Lung (tissue), 12 donors: ENCODE data around the gene SLC26A1. TPM values are rescaled to one million over a fixed set of nuclear protein-coding genes. Genes with fewer than 3 reads are reported as not detected.

ENCODE experiments used
- ATAC-seq: fragments of 200-7000 bp; cut with Tn5 transposase; one replicate; pipeline ENCODE4 v1.9.1; 2020; ENCODE audit warnings: moderate number of reproducible peaks; ENCODE audit not compliant: insufficient read depth, low FRiP score
- DNase-seq, 3 donors: peaks; one replicate each; pipeline ENCODE4 v3.0.0-alpha.2; 2013 to 2017
- H3K27ac ChIP-seq, 2 donors: one replicate each; pipeline ENCODE4 v1.5.1; 2013; ENCODE audit warnings: mild to moderate bottlenecking in 2 of 2, moderate library complexity in 2 of 2, control low read depth in 1 of 2, inconsistent platforms in 1 of 2, low read depth in 1 of 2, low read length in 1 of 2
- H3K27me3 ChIP-seq, 3 donors: one replicate each; pipeline ENCODE4 v1.5.1; 2013; ENCODE audit warnings: low read length in 2 of 3; ENCODE audit not compliant: control insufficient read depth in 3 of 3, insufficient read depth in 3 of 3
- H3K36me3 ChIP-seq, 4 donors: one replicate each; pipeline ENCODE4 v1.5.1; 2013; ENCODE audit warnings: low read length in 4 of 4, mild to moderate bottlenecking in 1 of 4, moderate library complexity in 1 of 4; ENCODE audit not compliant: control insufficient read depth in 4 of 4, insufficient read depth in 4 of 4
- H3K4me1 ChIP-seq, 5 donors: one replicate each; pipeline ENCODE4 v1.5.1; 2013; ENCODE audit warnings: low read length in 5 of 5, mild to moderate bottlenecking in 2 of 5, moderate library complexity in 1 of 5; ENCODE audit not compliant: control insufficient read depth in 5 of 5, insufficient read depth in 5 of 5
- H3K4me3 ChIP-seq: one replicate; pipeline ENCODE4 v1.5.1; 2013; ENCODE audit warnings: mild to moderate bottlenecking, control low read depth, moderate library complexity
- H3K9ac ChIP-seq, 2 donors: one replicate each; pipeline ENCODE4 v1.5.1; 2013; ENCODE audit warnings: low read length in 2 of 2, control low read depth in 1 of 2; ENCODE audit not compliant: insufficient read depth in 1 of 2
- H3K9me3 ChIP-seq, 4 donors: one replicate each; pipeline ENCODE4 v1.5.1; 2013; ENCODE audit warnings: low read length in 3 of 4, mild to moderate bottlenecking in 1 of 4, moderate library complexity in 1 of 4; ENCODE audit not compliant: control insufficient read depth in 4 of 4, insufficient read depth in 3 of 4
- WGBS, 2 donors: extraction: QIAGEN DNeasy Blood & Tissue Kit; methylation state at CpG; one replicate each; pipeline ENCODE4 v1.1.7; 2013; 5-methylcytosine and 5-hydroxymethylcytosine counted together
- polyA plus RNA-seq, 2 donors: library from polyadenylated mRNA; stranded (reverse); fragments of 200-250 nt; gene quantifications; one replicate each; pipeline ENCODE4 v1.2.1, GENCODE V29; 2013
- total RNA-seq, 2 donors: library from RNA; depleted of rRNA in 1 of 2; stranded (reverse); fragments of >200 nt in 1 of 2; gene quantifications; one replicate each; pipeline ENCODE4 v1.2.1, GENCODE V29; 2014 to 2021
- TF ChIP-seq, protein P1 (sequence below): IDR thresholded peaks from 2 replicates; pipeline ENCODE4 v1.5.1; 2012; ENCODE audit warnings: mild to moderate bottlenecking; ENCODE audit errors: control extremely low read depth, extremely low read depth
- donor health status: control.
- donor health status: control.
- donor health status: Bipolar disorder and iron deficiency.
- donor health status: healthy.
- donor health status: DM: yes; HTN: yes; CAD: no.

Gene SLC26A1
- total and polyA plus RNA-seq, 4 donors, result 0.20 to 0.83 (median 0.50) TPM

DNA sequence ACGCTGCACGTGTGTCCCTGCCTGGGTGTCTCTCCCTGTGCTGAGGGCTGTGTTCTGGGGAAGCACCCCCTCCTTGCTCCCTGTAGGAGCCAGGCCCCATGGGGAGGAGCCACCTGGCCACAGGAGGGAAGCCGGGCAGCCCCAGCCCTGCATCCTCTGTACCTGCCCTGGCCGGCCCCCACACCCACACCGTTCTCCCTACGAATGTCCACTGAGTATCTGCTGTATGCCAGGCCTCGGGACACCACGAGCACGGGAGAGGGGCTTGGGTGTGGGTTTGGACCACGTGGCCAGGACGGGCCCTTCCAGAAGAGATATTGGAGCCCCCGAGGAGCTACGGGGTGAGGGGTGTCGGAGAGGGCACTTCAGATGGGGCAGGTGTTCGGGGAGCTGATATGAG lies 24.5 kb upstream of the SLC26A1 start:
- Histone ChIP-seq H3K4me1 (peaks cover 0 to 11% (median 3%) of the 10 kb centered on the region in 5 donors), H3K27ac (no peak overlapping the region), H3K9me3 (no peaks in the 10 kb centered on the region), H3K27me3 (no peaks in the 10 kb centered on the region), H3K36me3 (peaks cover 0 to 3% (median 0%) of the 10 kb centered on the region in 4 donors), H3K4me3 (no peak overlapping the region), H3K9ac (no peak overlapping the region)
- TF ChIP-seq, protein P1, sequence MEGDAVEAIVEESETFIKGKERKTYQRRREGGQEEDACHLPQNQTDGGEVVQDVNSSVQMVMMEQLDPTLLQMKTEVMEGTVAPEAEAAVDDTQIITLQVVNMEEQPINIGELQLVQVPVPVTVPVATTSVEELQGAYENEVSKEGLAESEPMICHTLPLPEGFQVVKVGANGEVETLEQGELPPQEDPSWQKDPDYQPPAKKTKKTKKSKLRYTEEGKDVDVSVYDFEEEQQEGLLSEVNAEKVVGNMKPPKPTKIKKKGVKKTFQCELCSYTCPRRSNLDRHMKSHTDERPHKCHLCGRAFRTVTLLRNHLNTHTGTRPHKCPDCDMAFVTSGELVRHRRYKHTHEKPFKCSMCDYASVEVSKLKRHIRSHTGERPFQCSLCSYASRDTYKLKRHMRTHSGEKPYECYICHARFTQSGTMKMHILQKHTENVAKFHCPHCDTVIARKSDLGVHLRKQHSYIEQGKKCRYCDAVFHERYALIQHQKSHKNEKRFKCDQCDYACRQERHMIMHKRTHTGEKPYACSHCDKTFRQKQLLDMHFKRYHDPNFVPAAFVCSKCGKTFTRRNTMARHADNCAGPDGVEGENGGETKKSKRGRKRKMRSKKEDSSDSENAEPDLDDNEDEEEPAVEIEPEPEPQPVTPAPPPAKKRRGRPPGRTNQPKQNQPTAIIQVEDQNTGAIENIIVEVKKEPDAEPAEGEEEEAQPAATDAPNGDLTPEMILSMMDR, result no peak
- WGBS, 2 donors, result 87 to 91% methylated on average over 15 of the region's 15 CpGs
- DNase-seq (no peak), ATAC-seq (no peak)

DNA sequence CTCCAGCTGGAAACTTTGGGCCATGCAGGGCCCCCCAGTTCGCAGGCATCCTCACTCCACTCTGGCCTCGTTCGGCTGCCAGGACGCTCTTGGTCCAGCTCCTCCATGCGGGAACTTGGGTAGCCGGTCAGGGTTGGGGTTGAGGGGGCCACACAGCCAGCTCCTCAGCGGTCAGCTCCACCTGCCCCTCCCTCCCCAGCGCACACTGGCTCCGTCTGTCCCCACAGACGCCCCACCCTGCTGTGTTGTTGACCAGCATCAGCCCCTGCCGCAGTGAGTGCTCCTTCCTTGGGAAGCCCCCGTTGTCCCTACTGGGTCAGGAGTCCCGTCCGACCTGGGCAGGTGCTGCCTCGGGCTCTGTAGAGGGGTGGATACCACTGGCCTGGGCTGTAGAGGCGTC lies 24.0 kb upstream of the SLC26A1 start:
- no peak for ATAC-seq

DNA sequence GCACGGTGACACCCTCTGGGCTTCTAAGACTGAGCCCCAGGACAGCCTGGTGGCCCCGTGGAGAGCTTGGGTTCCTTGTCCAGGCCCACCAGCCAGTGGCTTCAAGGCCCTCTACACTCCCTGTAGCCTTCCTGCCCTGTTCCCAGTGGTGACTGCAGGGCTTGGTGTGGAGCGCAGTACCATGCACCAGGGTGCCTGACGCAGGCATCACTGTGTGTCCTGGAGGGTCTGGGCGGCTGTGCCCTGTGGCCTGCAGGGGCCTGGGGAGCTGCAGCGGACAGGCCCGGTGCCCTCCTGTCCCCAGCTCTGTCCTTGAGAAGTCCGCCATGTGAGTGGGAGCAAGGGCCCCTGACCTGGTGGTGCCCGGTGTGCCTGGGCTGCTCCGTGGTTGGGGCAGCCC lies 22.5 kb upstream of the SLC26A1 start:
- Histone ChIP-seq H3K4me1 (peaks cover 0 to 13% (median 11%) of the 10 kb centered on the region in 5 donors), H3K27ac (no peak overlapping the region), H3K9ac (no peak overlapping the region), H3K9me3 (no peaks in the 10 kb centered on the region), H3K36me3 (peaks cover 0 to 2% (median 0%) of the 10 kb centered on the region in 4 donors), H3K4me3 (no peak overlapping the region), H3K27me3 (no peaks in the 10 kb centered on the region)
- ATAC-seq (no peak), DNase-seq (no peak)
- 94 to 99% methylated on average over 10 of the region's 10 CpGs for WGBS, 2 donors
- TF ChIP-seq, protein P1, result no peak

More for the DNA sequence above, 24.0 kb upstream of the SLC26A1 start:
- Histone ChIP-seq H3K9ac (no peak overlapping the region), H3K4me3 (no peak overlapping the region), H3K9me3 (no peaks in the 10 kb centered on the region), H3K4me1 (peaks cover 0 to 11% (median 8%) of the 10 kb centered on the region in 5 donors), H3K27me3 (no peaks in the 10 kb centered on the region), H3K27ac (no peak overlapping the region), H3K36me3 (peaks cover 0 to 2% (median 0%) of the 10 kb centered on the region in 4 donors)
- WGBS, 2 donors, result 84 to 93% methylated on average over 15 to 16 of the region's 16 CpGs
- TF ChIP-seq, protein P1, result no peak
- no peak for DNase-seq

DNA sequence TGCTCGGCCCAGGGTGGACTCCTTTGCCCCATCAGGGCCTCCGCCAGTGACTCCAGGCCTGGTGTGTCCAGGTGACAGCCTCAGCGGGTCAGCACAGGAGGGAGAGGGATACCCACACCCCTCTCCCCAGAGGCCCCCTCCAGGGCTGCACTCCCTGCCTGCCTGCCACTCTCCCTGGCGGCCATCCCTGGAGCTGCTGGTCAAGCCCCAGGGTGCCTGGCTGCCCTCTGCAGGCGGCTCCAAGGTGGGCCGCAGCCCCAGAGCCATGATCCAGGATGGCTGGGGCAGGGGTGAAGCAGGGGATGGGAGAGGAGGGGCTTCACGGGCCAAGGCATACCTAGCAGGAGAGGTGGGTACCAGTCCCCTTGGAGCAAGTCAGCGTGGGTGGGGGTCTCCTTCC lies 22.0 kb upstream of the SLC26A1 start:
- no peaks in the 10 kb centered on the region for H3K9me3 ChIP-seq
- WGBS, 2 donors, result 94 to 99% methylated on average over 8 of the region's 8 CpGs
- H3K4me3 ChIP-seq, result no peak overlapping the region
- no peak for DNase-seq
- ATAC-seq, result no peak
- no peak overlapping the region for H3K27ac ChIP-seq
- TF ChIP-seq, protein P1, result no peak
- no peak overlapping the region for H3K9ac ChIP-seq
- H3K4me1 ChIP-seq, result peaks cover 0 to 17% (median 14%) of the 10 kb centered on the region in 5 donors
- H3K36me3 ChIP-seq, result peaks cover 0 to 2% (median 0%) of the 10 kb centered on the region in 4 donors
- H3K27me3 ChIP-seq, result peaks cover 0 to 3% (median 0%) of the 10 kb centered on the region in 3 donors
